Osteoblast (primary cell): ENCODE measurements around the gene ATP6V1C2. TPM values are rescaled to one million over a fixed set of nuclear protein-coding genes. Genes with fewer than 3 reads are reported as not detected.
A peak's percentile ranks its signal among the peaks of the same experiment; 100 is the strongest.
"Not testable (repeated sequence)": the region's sequence is repeated elsewhere in the genome, so short reads cannot be mapped to it uniquely, and the experiment has no call there.

Experiments used
- DNase-seq: peaks from one replicate; pipeline ENCODE4 v3.0.0; 2011; ENCODE audit warnings: low spot score, mixed read lengths; ENCODE audit not compliant: insufficient read length; ENCODE audit errors: missing footprints
- H2AFZ ChIP-seq: 2 replicates; pipeline ENCODE4 v1.6.0; 2011; ENCODE audit warnings: mild to moderate bottlenecking, low read length
- H3K27ac ChIP-seq: 2 replicates; pipeline ENCODE4 v1.5.1; 2011; ENCODE audit warnings: mild to moderate bottlenecking, low read depth, low read length, moderate library complexity
- H3K27me3 ChIP-seq: 2 replicates; pipeline ENCODE4 v1.6.0; 2012; ENCODE audit warnings: mild to moderate bottlenecking, control low read depth, inconsistent platforms, low read length, moderate library complexity; ENCODE audit not compliant: insufficient read depth
- H3K36me3 ChIP-seq: 2 replicates; pipeline ENCODE4 v1.5.1; 2011; ENCODE audit warnings: mild to moderate bottlenecking, low read length, control low read depth, moderate library complexity; ENCODE audit not compliant: insufficient read depth
- H3K4me1 ChIP-seq: 2 replicates; pipeline ENCODE4 v1.5.1; 2011; ENCODE audit warnings: mild to moderate bottlenecking, low read length, control low read depth, moderate library complexity; ENCODE audit not compliant: insufficient read depth
- H3K4me2 ChIP-seq: 2 replicates; pipeline ENCODE4 v1.6.0; 2011; ENCODE audit warnings: mild to moderate bottlenecking, low read length; ENCODE audit not compliant: insufficient read depth
- H3K4me3 ChIP-seq: fragments of 200-600 bp; sonication (generic); 3 replicates; pipeline ENCODE4 v1.5.1; 2012; ENCODE audit warnings: mild to moderate bottlenecking, low read length, inconsistent platforms; ENCODE audit not compliant: insufficient read depth
- H3K79me2 ChIP-seq: 2 replicates; pipeline ENCODE4 v1.6.0; 2012; ENCODE audit warnings: mild to moderate bottlenecking, low read length, control low read depth, inconsistent platforms; ENCODE audit not compliant: insufficient read depth
- H3K9me3 ChIP-seq: 2 replicates; pipeline ENCODE4 v1.5.1; 2011; ENCODE audit warnings: low read depth, low read length, control low read depth
- H4K20me1 ChIP-seq: 2 replicates; pipeline ENCODE4 v1.6.0; 2012; ENCODE audit warnings: mild to moderate bottlenecking, low read length, control low read depth; ENCODE audit not compliant: insufficient read depth
- total RNA-seq: library from RNA; depleted of rRNA; stranded (reverse); fragments of >200 nt; gene quantifications from 2 replicates; pipeline ENCODE4 v1.2.3, GENCODE V29; 2012
- TF ChIP-seq, protein P1 (sequence below): IDR thresholded peaks from 2 replicates; pipeline ENCODE4 v1.5.1; 2011; ENCODE audit warnings: mild to moderate bottlenecking, low read depth, low read length, moderate library complexity; ENCODE audit errors: extremely low read depth

ATP6V1C2 gene
- total RNA-seq, 1 donor = under 0.01 TPM

- no peak overlapping the region for H3K4me2 ChIP-seq
- DNase-seq = no peak
- H3K27me3 ChIP-seq = no peaks in the 10 kb centered on the region
- H3K9me3 ChIP-seq = no peaks in the 10 kb centered on the region
- H3K4me3 ChIP-seq = no peak overlapping the region
- TF ChIP-seq, protein P1, sequence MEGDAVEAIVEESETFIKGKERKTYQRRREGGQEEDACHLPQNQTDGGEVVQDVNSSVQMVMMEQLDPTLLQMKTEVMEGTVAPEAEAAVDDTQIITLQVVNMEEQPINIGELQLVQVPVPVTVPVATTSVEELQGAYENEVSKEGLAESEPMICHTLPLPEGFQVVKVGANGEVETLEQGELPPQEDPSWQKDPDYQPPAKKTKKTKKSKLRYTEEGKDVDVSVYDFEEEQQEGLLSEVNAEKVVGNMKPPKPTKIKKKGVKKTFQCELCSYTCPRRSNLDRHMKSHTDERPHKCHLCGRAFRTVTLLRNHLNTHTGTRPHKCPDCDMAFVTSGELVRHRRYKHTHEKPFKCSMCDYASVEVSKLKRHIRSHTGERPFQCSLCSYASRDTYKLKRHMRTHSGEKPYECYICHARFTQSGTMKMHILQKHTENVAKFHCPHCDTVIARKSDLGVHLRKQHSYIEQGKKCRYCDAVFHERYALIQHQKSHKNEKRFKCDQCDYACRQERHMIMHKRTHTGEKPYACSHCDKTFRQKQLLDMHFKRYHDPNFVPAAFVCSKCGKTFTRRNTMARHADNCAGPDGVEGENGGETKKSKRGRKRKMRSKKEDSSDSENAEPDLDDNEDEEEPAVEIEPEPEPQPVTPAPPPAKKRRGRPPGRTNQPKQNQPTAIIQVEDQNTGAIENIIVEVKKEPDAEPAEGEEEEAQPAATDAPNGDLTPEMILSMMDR = no peak
- H2AFZ ChIP-seq = no peak overlapping the region
- H3K79me2 ChIP-seq = peaks cover 64% of the 10 kb centered on the region
- no peak overlapping the region for H3K27ac ChIP-seq
- H4K20me1 ChIP-seq = peaks cover 16% of the 10 kb centered on the region
- H3K4me1 ChIP-seq = no peaks in the 10 kb centered on the region
- peaks cover 80% of the 10 kb centered on the region for H3K36me3 ChIP-seq
Observed at GRCh38 chr2:10796703-10797102, 75.3 kb downstream of the ATP6V1C2 start.

GRCh38 chr2:10798783-10799182 lies 77.4 kb downstream of the ATP6V1C2 start:
- H3K9me3 ChIP-seq = no peaks in the 10 kb centered on the region
- no peak overlapping the region for H3K4me3 ChIP-seq
- TF ChIP-seq, protein P1 = no peak
- H3K27ac ChIP-seq = no peak overlapping the region
- peaks cover 61% of the 10 kb centered on the region for H3K36me3 ChIP-seq
- no peaks in the 10 kb centered on the region for H3K27me3 ChIP-seq
- peaks cover 82% of the 10 kb centered on the region for H3K79me2 ChIP-seq
- DNase-seq = peak; percentile 32
- H4K20me1 ChIP-seq = peaks cover 21% of the 10 kb centered on the region
- no peak overlapping the region for H3K4me2 ChIP-seq
- no peaks in the 10 kb centered on the region for H3K4me1 ChIP-seq
- H2AFZ ChIP-seq = no peak overlapping the region

DNA sequence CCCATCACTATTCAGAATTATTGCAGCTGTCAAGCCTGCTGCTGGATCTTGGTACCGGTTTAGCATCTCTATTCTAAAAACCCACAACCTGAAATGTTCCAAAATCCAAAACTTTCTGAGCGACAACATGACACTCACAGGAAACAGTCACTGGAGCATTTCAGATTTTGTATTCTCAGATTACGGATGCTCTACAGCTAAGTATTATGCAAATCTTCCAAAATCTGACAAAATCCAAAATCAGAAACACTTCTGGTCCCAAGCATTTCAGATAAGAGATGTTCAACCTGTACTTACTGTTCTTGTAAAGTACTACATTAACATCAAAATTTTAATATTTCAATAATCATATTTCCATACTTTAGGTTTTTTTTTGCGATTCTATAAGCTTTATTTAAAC lies 78.7 kb downstream of the ATP6V1C2 start:
- no peaks in the 10 kb centered on the region for H3K9me3 ChIP-seq
- no peak overlapping the region for H3K4me2 ChIP-seq
- peaks cover 21% of the 10 kb centered on the region for H4K20me1 ChIP-seq
- H3K36me3 ChIP-seq = peaks cover 56% of the 10 kb centered on the region
- DNase-seq = no peak
- no peaks in the 10 kb centered on the region for H3K27me3 ChIP-seq
- H3K79me2 ChIP-seq = peaks cover 80% of the 10 kb centered on the region
- H2AFZ ChIP-seq = no peak overlapping the region
- H3K4me1 ChIP-seq = no peaks in the 10 kb centered on the region
- no peak overlapping the region for H3K4me3 ChIP-seq
- no peak overlapping the region for H3K27ac ChIP-seq
- TF ChIP-seq, protein P1 = no peak

DNA sequence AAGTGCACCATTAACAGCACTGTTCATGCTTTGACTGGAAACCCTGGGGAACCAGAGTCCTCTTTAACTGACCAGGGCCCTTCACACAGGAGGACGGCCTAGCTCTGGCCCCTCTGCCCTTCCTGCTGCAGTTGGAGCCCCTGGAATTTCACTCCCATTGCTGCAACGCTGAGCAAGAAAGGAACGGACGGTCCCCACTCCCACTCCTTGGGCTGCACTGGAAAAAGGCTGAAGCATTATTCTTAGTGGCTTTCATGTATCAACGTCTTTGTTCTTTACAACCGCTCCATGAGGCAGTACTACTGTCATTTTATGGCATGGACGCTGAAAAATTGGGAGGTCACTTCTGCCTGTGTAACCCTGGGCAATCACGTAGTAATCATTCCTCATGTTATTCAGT lies 81.2 kb downstream of the ATP6V1C2 start:
- H3K9me3 ChIP-seq = no peaks in the 10 kb centered on the region
- TF ChIP-seq, protein P1 = no peak
- peaks cover 37% of the 10 kb centered on the region for H3K36me3 ChIP-seq
- H4K20me1 ChIP-seq = peaks cover 13% of the 10 kb centered on the region
- no peak overlapping the region for H2AFZ ChIP-seq
- H3K79me2 ChIP-seq = peaks cover 81% of the 10 kb centered on the region
- H3K4me1 ChIP-seq = no peaks in the 10 kb centered on the region
- DNase-seq = no peak
- H3K27me3 ChIP-seq = no peaks in the 10 kb centered on the region
- H3K27ac ChIP-seq = no peak overlapping the region
- no peak overlapping the region for H3K4me3 ChIP-seq
- H3K4me2 ChIP-seq = no peak overlapping the region

GRCh38 chr2:10805990-10806389 lies 84.6 kb downstream of the ATP6V1C2 start:
- H3K4me1 ChIP-seq = peaks cover 17% of the 10 kb centered on the region

More at GRCh38 chr2:10805990-10806389, 84.6 kb downstream of the ATP6V1C2 start:
- H3K4me3 ChIP-seq, H3K27me3 ChIP-seq, H3K4me2 ChIP-seq, DNase-seq, H2AFZ ChIP-seq, H3K27ac ChIP-seq, H3K9me3 ChIP-seq, H3K36me3 ChIP-seq: not testable (repeated sequence)
- peaks cover 81% of the 10 kb centered on the region for H3K79me2 ChIP-seq
- peaks cover 36% of the 10 kb centered on the region for H4K20me1 ChIP-seq
